Stimulated activated naive CD8-positive, alpha-beta T cell treated with anti-CD3 and anti-CD28 coated beads, Interleukin-15, amount 100 ng/mL, for 72 hours (primary cell): ENCODE measurements around the gene OTUD3.
"Not testable (repeated sequence)": the region's sequence is repeated elsewhere in the genome, so short reads cannot be mapped to it uniquely, and the experiment has no call there.

Source experiments
- ATAC-seq: fragments of 150-1000 bp; cut with Tn5 transposase; 2 replicates; pipeline ENCODE4 v1.10.0; 2021; ENCODE audit warnings: mild to moderate bottlenecking, moderate library complexity
- DNase-seq, 2 donors: peaks; one replicate each; pipeline ENCODE4 v3.0.0; 2021 to 2022
- H3K27ac Mint-ChIP-seq, 2 donors: one replicate each; pipeline ENCODE4 v1.8.0; 2022; ENCODE audit warnings: mild to moderate bottlenecking in 2 of 2, mixed read lengths in 2 of 2, moderate library complexity in 2 of 2
- H3K27me3 Mint-ChIP-seq: one replicate; pipeline ENCODE4 v1.8.0; 2022; ENCODE audit warnings: mixed read lengths
- H3K4me1 Mint-ChIP-seq: one replicate; pipeline ENCODE4 v1.8.0; 2022; ENCODE audit warnings: mild to moderate bottlenecking, mixed read lengths
- H3K4me3 Mint-ChIP-seq, 2 donors: one replicate each; pipeline ENCODE4 v1.8.0; 2022; ENCODE audit warnings: mild to moderate bottlenecking in 2 of 2, mixed read lengths in 2 of 2, moderate library complexity in 1 of 2
- H3K9me3 Mint-ChIP-seq, 2 donors: one replicate each; pipeline ENCODE4 v1.8.0; 2022; ENCODE audit warnings: mixed read lengths in 2 of 2

Gene OTUD3

DNA sequence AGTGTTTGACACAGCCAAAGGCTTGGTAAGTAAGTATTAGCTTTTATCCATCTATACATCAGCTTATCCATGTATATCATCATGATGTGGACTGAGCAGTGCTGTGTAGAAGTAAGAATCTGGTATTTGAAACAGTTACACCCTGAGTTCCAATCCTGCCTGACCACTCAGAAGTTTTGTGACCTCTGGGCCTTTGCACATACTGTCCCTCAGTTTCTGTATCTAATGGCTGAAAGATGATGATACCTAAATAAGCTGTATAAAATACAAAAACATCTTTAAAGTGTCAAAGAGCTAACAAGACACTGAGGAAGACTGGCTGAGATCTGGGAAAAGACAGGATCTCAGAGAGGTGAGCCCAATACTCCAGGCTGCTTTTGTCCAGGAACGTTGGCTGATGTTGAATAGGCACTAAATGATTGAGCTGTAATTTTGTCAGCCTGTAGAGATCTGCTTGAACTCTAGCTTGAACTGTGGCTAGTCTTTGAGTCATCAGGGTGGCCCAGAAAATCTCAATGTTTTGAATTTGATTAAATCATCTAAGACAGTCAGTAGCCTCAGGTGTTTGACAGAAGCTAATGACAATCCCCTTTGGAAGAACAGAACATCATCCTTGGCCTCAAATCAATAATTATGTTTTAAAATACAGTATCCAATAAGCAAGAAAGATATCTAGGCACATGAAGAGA is 20.2 kb upstream of the OTUD3 start:
- Mint-ChIP-seq H3K4me1 (no peaks in the 10 kb centered on the region), H3K9me3 (peaks cover 0 to 6% of the 10 kb centered on the region in 2 donors), H3K27ac (no peak overlapping the region), H3K4me3 (no peak overlapping the region), H3K27me3 (peaks cover 44% of the 10 kb centered on the region)
- DNase-seq (no peak), ATAC-seq (no peak)

DNA sequence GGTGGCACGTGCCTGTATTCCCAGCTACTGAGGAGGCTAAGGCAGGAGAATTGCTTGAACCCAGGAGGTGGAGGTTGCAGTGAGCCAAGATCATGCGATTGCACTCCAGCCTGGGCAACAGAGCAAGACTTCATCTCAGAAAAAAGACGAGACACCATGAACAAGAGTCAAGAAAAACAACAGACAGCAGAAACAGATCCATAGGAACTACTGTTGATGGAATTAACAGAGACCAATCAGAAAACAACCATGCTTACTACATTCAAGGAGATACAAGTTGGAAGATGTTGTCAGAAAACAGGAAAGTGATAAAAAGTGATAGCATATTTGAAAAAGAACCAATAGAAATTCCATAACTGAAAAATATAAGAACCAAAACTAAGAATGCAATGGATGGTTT is 19.3 kb upstream of the OTUD3 start:
- Mint-ChIP-seq H3K4me1 (no peaks in the 10 kb centered on the region), H3K27ac (no peak overlapping the region), H3K9me3 (peaks cover 0 to 6% of the 10 kb centered on the region in 2 donors), H3K27me3 (peaks cover 47% of the 10 kb centered on the region), H3K4me3 (no peak overlapping the region)
- DNase-seq (no peak), ATAC-seq (no peak)

GRCh38 chr1:19864570-19865160 is 17.5 kb upstream of the OTUD3 start:
- Mint-ChIP-seq H3K4me1 (no peaks in the 10 kb centered on the region), H3K4me3 (no peak overlapping the region), H3K27ac (no peak overlapping the region), H3K9me3 (peaks cover 0 to 6% of the 10 kb centered on the region in 2 donors), H3K27me3 (peaks cover 44% of the 10 kb centered on the region)
- ATAC-seq (no peak), DNase-seq (no peak)

- DNase-seq (no peak), ATAC-seq (no peak)
- Mint-ChIP-seq H3K9me3 (peaks cover 0 to 6% of the 10 kb centered on the region in 2 donors), H3K4me1 (no peaks in the 10 kb centered on the region), H3K27me3 (peaks cover 31% of the 10 kb centered on the region), H3K4me3 (no peak overlapping the region), H3K27ac (no peak overlapping the region)
Measured at GRCh38 chr1:19866029-19866428, 16.2 kb upstream of the OTUD3 start.

DNA sequence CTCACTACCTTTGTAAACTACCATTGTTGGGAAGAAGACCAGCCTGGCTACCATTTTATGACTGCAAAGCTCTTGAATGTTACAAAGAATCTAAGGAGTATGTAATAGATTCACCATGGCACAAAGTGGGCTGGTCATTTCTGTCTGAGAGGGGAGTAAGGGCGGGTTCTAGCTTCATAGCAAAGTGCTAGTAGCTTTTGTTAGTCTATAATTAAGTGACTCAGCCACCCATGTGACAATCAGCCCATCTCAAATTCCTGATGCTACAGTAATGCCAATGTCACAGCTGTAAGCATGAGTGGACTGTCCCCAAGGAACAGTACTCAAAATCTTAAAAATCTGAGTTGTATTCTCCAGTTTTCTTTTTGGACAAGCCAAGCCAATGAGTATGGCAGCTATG is 15.4 kb upstream of the OTUD3 start:
- ATAC-seq (no peak), DNase-seq (no peak)
- peaks cover 31% of the 10 kb centered on the region for H3K27me3 Mint-ChIP-seq
- H3K9me3 Mint-ChIP-seq: peaks cover 0 to 6% of the 10 kb centered on the region in 2 donors
- H3K4me3 Mint-ChIP-seq: no peak overlapping the region
- no peak overlapping the region for H3K27ac Mint-ChIP-seq
- no peaks in the 10 kb centered on the region for H3K4me1 Mint-ChIP-seq

DNA sequence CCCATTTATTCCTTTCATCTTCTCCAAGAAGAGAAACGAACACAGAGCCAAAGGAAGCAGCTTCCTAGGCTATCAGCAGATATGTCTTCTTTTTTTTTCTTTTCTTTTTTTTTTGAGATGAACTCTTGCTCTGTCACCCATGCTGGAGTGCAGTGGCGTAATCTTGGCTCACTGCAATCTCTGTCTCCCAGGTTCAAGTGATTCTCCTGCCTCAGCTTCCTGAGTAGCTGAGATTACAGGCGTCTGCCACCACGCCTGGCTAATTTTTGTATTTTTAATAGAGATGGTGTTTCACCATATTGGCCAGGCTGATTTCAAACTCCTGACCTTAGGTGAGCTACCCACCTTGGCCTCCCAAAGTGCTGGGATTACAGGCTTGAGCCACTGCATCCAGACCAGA is 13.6 kb upstream of the OTUD3 start:
- not testable (repeated sequence) for H3K9me3 Mint-ChIP-seq, H3K27ac Mint-ChIP-seq, H3K4me1 Mint-ChIP-seq, DNase-seq, H3K4me3 Mint-ChIP-seq, ATAC-seq
- peaks cover 48% of the 10 kb centered on the region for H3K27me3 Mint-ChIP-seq

- peaks cover 57% of the 10 kb centered on the region for H3K27me3 Mint-ChIP-seq
- H3K4me3 Mint-ChIP-seq, H3K4me1 Mint-ChIP-seq, ATAC-seq, H3K27ac Mint-ChIP-seq, DNase-seq, H3K9me3 Mint-ChIP-seq: not testable (repeated sequence)
Measured at GRCh38 chr1:19869453-19869852, 12.7 kb upstream of the OTUD3 start.

GRCh38 chr1:19869929-19870328 is 12.3 kb upstream of the OTUD3 start:
- no peaks in the 10 kb centered on the region for H3K4me1 Mint-ChIP-seq
- no peaks in the 10 kb centered on the region for H3K9me3 Mint-ChIP-seq
- H3K27me3 Mint-ChIP-seq: peaks cover 59% of the 10 kb centered on the region
- no peak overlapping the region for H3K4me3 Mint-ChIP-seq
- no peak overlapping the region for H3K27ac Mint-ChIP-seq
- DNase-seq: no peak
- ATAC-seq: no peak

DNA sequence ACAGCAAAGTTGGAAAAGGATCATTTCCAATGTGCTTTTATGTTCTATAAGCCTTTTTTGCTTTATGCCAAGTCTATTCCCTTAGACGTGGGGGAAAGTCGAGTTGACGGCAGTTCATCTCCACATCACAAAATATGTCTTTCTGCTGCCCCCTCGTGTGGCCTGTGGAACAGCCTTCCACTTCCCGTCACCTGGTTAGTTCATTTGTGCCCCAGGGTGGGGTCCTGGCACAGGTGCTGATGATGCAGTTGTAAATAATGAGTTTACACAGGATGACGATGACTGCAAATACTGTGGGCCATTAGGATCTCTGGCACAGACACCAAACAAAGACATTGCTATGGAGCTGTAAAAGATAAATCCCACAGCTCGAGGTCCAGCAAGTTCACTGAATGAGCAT is 10.0 kb upstream of the OTUD3 start:
- DNase-seq (no peak), ATAC-seq (no peak)
- H3K27me3 Mint-ChIP-seq: peaks cover 53% of the 10 kb centered on the region
- no peak overlapping the region for H3K4me3 Mint-ChIP-seq
- no peaks in the 10 kb centered on the region for H3K4me1 Mint-ChIP-seq
- H3K9me3 Mint-ChIP-seq: no peaks in the 10 kb centered on the region
- H3K27ac Mint-ChIP-seq: no peak overlapping the region

GRCh38 chr1:19877181-19877750 is 4.9 kb upstream of the OTUD3 start:
- H3K4me3 Mint-ChIP-seq: no peak overlapping the region
- DNase-seq (no peak), ATAC-seq (no peak)
- H3K27me3 Mint-ChIP-seq: peaks cover 55% of the 10 kb centered on the region
- peaks cover 6% of the 10 kb centered on the region for H3K4me1 Mint-ChIP-seq
- peaks cover 0 to 4% of the 10 kb centered on the region in 2 donors for H3K9me3 Mint-ChIP-seq
- H3K27ac Mint-ChIP-seq: no peak overlapping the region

GRCh38 chr1:19877821-19878636 is 4.2 kb upstream of the OTUD3 start:
- ATAC-seq (no peak), DNase-seq (no peak)
- peaks cover 48% of the 10 kb centered on the region for H3K27me3 Mint-ChIP-seq
- H3K27ac Mint-ChIP-seq: no peak overlapping the region
- H3K9me3 Mint-ChIP-seq: peaks cover 0 to 4% of the 10 kb centered on the region in 2 donors
- no peak overlapping the region for H3K4me3 Mint-ChIP-seq
- H3K4me1 Mint-ChIP-seq: peaks cover 10% of the 10 kb centered on the region

- ATAC-seq (no peak), DNase-seq (no peak)
- H3K4me1 Mint-ChIP-seq: peaks cover 16% of the 10 kb centered on the region
- peaks cover 0 to 4% of the 10 kb centered on the region in 2 donors for H3K9me3 Mint-ChIP-seq
- no peak overlapping the region for H3K4me3 Mint-ChIP-seq
- no peak overlapping the region for H3K27ac Mint-ChIP-seq
- H3K27me3 Mint-ChIP-seq: peaks cover 42% of the 10 kb centered on the region
Measured at GRCh38 chr1:19878637-19878985, 3.6 kb upstream of the OTUD3 start.

- no peak overlapping the region for H3K27ac Mint-ChIP-seq
- H3K4me1 Mint-ChIP-seq: peaks cover 22% of the 10 kb centered on the region
- no peak overlapping the region for H3K4me3 Mint-ChIP-seq
- DNase-seq (no peak), ATAC-seq (no peak)
- H3K9me3 Mint-ChIP-seq: peaks cover 0 to 4% of the 10 kb centered on the region in 2 donors
- H3K27me3 Mint-ChIP-seq: peaks cover 36% of the 10 kb centered on the region
Measured at GRCh38 chr1:19879227-19879626, 3.0 kb upstream of the OTUD3 start.

DNA sequence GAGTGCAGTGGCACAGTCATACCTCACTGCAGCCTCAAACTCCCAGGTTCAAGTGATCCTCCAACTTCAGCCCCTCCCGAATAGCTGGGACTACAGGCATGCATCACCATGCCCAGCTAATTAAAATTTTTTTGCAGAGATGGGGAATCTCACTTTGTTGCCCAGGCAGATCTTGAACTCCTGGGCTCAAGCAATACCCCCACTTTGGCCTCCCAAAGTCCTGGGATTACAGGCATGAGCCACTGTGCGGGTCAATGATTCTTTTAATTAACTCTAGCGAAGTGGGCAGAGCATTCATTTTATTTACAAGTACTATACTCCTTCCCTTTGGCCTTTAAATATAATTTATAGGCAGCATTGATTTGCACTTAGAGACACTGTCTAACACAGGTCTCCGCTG is 2.5 kb upstream of the OTUD3 start:
- ATAC-seq (no peak), DNase-seq (no peak)
- Mint-ChIP-seq H3K4me3 (no peak overlapping the region), H3K4me1 (peaks cover 26% of the 10 kb centered on the region), H3K27me3 (peaks cover 31% of the 10 kb centered on the region), H3K9me3 (peaks cover 0 to 4% of the 10 kb centered on the region in 2 donors), H3K27ac (no peak overlapping the region)

DNA sequence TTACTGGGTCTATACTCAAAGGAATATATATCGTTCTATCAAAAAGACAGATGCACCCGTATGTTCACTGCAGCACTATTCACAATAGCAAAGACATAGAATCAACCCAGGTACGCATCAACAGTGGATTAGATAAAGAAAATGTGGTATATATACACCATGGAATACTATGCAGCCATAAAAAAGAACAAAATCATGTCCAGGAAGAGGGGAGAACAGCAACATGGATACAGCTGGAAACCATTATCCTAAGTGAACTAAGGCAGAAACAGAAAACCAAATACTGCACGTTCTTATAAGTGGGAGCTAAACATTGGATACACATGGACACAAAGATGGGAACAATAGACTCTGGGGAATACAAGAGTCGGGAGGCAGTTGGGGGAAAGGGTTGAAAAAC is 1.4 kb upstream of the OTUD3 start:
- not testable (repeated sequence) for H3K27ac Mint-ChIP-seq, DNase-seq, ATAC-seq, H3K9me3 Mint-ChIP-seq, H3K4me3 Mint-ChIP-seq
- peaks cover 24% of the 10 kb centered on the region for H3K27me3 Mint-ChIP-seq
- H3K4me1 Mint-ChIP-seq: peaks cover 38% of the 10 kb centered on the region

- H3K9me3 Mint-ChIP-seq: peaks cover 0 to 4% of the 10 kb centered on the region in 2 donors
- H3K4me1 Mint-ChIP-seq: peaks cover 49% of the 10 kb centered on the region
- DNase-seq: no peak
- peaks cover 7% of the 10 kb centered on the region for H3K27me3 Mint-ChIP-seq
- no peak for ATAC-seq
- no peak overlapping the region for H3K4me3 Mint-ChIP-seq
- H3K27ac Mint-ChIP-seq: no peak overlapping the region
Measured at GRCh38 chr1:19884312-19884711, 2.1 kb downstream of the OTUD3 start.
